ENCODE data around the gene ADRM1.

The ADRM1 gene

GRCh38 chr20:62350098-62350628 lies 47.4 kb downstream of the ADRM1 start:
- TF ChIP-seq CTCF (IDR thresholded peaks at IDR 0.05; ENCODE audit: borderline replicate concordance, control extremely low read depth, extremely low read depth, insufficient read depth, missing control alignments) = no peak
- DNase-seq (ENCODE audit: low spot score) = no peak
- in situ Hi-C loops (cut with MboI; ENCODE audit: low sequenced_read_pairs, unreplicated experiment) = no loop called here

- DNase-seq (ENCODE audit: low spot score) = no peak
- TF ChIP-seq CTCF (IDR thresholded peaks at IDR 0.05; ENCODE audit: borderline replicate concordance, control extremely low read depth, extremely low read depth, insufficient read depth, missing control alignments) = no peak
- in situ Hi-C loops (cut with MboI; ENCODE audit: low sequenced_read_pairs, unreplicated experiment) = no loop called here
These were observed 48.0 kb downstream of the ADRM1 start for GRCh38 chr20:62350629-62351422.

- no peak for DNase-seq (ENCODE audit: low spot score)
- in situ Hi-C loops (cut with MboI; ENCODE audit: low sequenced_read_pairs, unreplicated experiment) = no loop called here
- no peak for TF ChIP-seq CTCF (IDR thresholded peaks at IDR 0.05; ENCODE audit: borderline replicate concordance, control extremely low read depth, extremely low read depth, insufficient read depth, missing control alignments)
These were observed 48.9 kb downstream of the ADRM1 start for GRCh38 chr20:62351469-62352401.

GRCh38 chr20:62352402-62353288 lies 49.8 kb downstream of the ADRM1 start:
- in situ Hi-C loops (cut with MboI; ENCODE audit: low sequenced_read_pairs, unreplicated experiment) = no loop called here
- DNase-seq (ENCODE audit: low spot score) = no peak

GRCh38 chr20:62353289-62354030 lies 50.7 kb downstream of the ADRM1 start:
- no peak for TF ChIP-seq CTCF (IDR thresholded peaks at IDR 0.05; ENCODE audit: borderline replicate concordance, control extremely low read depth, extremely low read depth, insufficient read depth, missing control alignments)

More at GRCh38 chr20:62352402-62353288, 49.8 kb downstream of the ADRM1 start:
- TF ChIP-seq CTCF (IDR thresholded peaks at IDR 0.05; ENCODE audit: borderline replicate concordance, control extremely low read depth, extremely low read depth, insufficient read depth, missing control alignments) = no peak

More at GRCh38 chr20:62353289-62354030, 50.7 kb downstream of the ADRM1 start:
- no peak for DNase-seq (ENCODE audit: low spot score)
- in situ Hi-C loops (cut with MboI; ENCODE audit: low sequenced_read_pairs, unreplicated experiment) = no loop called here
